ENCODE results near the gene WWTR1.

DNA sequence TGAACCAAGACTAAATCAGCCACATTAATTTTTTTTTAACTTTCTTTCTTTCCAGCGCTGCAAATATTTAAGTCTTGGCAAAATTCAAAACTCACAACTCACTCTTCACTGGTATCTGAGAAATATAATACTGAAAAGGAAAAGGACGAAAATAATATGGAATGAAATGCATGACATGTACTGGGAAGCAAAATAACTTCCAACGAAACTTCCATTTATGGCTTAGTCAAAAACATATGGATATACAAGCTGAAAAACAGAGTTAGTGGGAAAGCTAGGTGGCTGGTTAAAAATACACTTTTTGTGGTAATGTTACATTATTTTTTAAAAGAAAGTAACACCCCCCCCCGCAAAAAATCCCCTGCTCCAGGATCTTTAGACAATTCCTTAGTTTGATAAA lies 97.2 kb downstream of the WWTR1 start:
- TF ChIP-seq, protein P1, sequence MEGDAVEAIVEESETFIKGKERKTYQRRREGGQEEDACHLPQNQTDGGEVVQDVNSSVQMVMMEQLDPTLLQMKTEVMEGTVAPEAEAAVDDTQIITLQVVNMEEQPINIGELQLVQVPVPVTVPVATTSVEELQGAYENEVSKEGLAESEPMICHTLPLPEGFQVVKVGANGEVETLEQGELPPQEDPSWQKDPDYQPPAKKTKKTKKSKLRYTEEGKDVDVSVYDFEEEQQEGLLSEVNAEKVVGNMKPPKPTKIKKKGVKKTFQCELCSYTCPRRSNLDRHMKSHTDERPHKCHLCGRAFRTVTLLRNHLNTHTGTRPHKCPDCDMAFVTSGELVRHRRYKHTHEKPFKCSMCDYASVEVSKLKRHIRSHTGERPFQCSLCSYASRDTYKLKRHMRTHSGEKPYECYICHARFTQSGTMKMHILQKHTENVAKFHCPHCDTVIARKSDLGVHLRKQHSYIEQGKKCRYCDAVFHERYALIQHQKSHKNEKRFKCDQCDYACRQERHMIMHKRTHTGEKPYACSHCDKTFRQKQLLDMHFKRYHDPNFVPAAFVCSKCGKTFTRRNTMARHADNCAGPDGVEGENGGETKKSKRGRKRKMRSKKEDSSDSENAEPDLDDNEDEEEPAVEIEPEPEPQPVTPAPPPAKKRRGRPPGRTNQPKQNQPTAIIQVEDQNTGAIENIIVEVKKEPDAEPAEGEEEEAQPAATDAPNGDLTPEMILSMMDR (optimal IDR thresholded peaks at IDR 0.05 in 1 of 3, IDR thresholded peaks at IDR 0.05 in 1 of 3, conservative IDR thresholded peaks at IDR 0.05 in 1 of 3; ENCODE audit: extremely low read depth in 1 of 3, insufficient read depth in 2 of 3, low read length in 3 of 3), result no peak
- TF ChIP-seq EZH2 (IDR thresholded peaks at IDR 0.05; ENCODE audit: low read length), result no peak
